H1 (cell line): ENCODE data around the gene ELFN2. TPM values are rescaled to one million over a fixed set of nuclear protein-coding genes. Genes with fewer than 3 reads are reported as not detected.
A peak's percentile ranks its signal among the peaks of the same experiment; 100 is the strongest.

Source experiments
- CTCF ChIA-PET: fragments of 300-600 bp; sonication (Branson Sonifier 250); formaldehyde crosslinking; loops from one replicate; lab custom pipeline; 2021; ENCODE audit not compliant: partially characterized antibody; lab: Charles Lee
- POLR2A ChIA-PET: fragments of 300-600 bp; sonication (Branson Sonifier 250); formaldehyde crosslinking; loops from one replicate; lab custom pipeline; 2021; ENCODE audit warnings: inconsistent platforms; ENCODE audit not compliant: partially characterized antibody; lab: Charles Lee
- DNase-seq, 2 experiments: peaks; one replicate each; pipeline versions ENCODE4 v3.0.0 to v3.0.0-alpha.2; 2010 to 2022; ENCODE audit warnings: low spot score in 2 of 2, low read depth in 1 of 2, mixed read lengths in 1 of 2
- FAIRE-seq: peaks from 2 replicates; lab custom pipeline; 2011; peaks lifted over from hg19 to GRCh38; lab: Jason Lieb, UNC
- H2AFZ ChIP-seq: 2 replicates; pipeline ENCODE4 v1.8.1; 2012; ENCODE audit warnings: low read length, inconsistent platforms
- H2AK5ac ChIP-seq: 2 replicates; pipeline ENCODE4 v1.6.1; 2013; ENCODE audit warnings: low read depth, low read length
- H2BK120ac ChIP-seq: replicated peaks from 2 replicates; pipeline ENCODE3; 2013; ENCODE audit warnings: low read depth, low read length, inconsistent platforms
- H2BK12ac ChIP-seq: 2 replicates; pipeline ENCODE4 v1.6.1; 2013; ENCODE audit warnings: low read depth, low read length
- H2BK15ac ChIP-seq: 2 replicates; pipeline ENCODE4 v1.6.1; 2013; ENCODE audit warnings: low read length
- H2BK20ac ChIP-seq: 2 replicates; pipeline ENCODE4 v1.6.1; 2013; ENCODE audit warnings: low read length
- H2BK5ac ChIP-seq: 2 replicates; pipeline ENCODE4 v1.6.1; 2013; ENCODE audit warnings: low read depth, low read length
- H3K14ac ChIP-seq: 2 replicates; pipeline ENCODE4 v1.6.1; 2013; ENCODE audit warnings: inconsistent platforms; ENCODE audit not compliant: insufficient read length
- H3K18ac ChIP-seq: 2 replicates; pipeline ENCODE4 v1.6.1; 2013; ENCODE audit warnings: low read length; ENCODE audit errors: extremely low read depth
- H3K23ac ChIP-seq: 2 replicates; pipeline ENCODE4 v1.6.1; 2013; ENCODE audit warnings: inconsistent platforms; ENCODE audit not compliant: insufficient read length
- H3K23me2 ChIP-seq: 2 replicates; pipeline ENCODE4 v1.6.1; 2013; ENCODE audit warnings: low read depth, low read length
- H3K27ac ChIP-seq: 2 replicates; pipeline ENCODE4 v1.6.1; 2011; ENCODE audit warnings: low read depth, low read length, inconsistent platforms
- H3K27me3 ChIP-seq, 4 experiments: replicated peaks in 1 of 4; 1 replicate in 1 of 4; 2 replicates in 3 of 4; pipeline versions ENCODE4 v1.6.1 to v1.8.1; 2011 to 2013; ENCODE audit warnings: low read length in 3 of 4, mild to moderate bottlenecking in 3 of 4, inconsistent platforms in 2 of 4, mixed read lengths in 2 of 4, moderate library complexity in 1 of 4; ENCODE audit not compliant: control insufficient read depth in 3 of 4, insufficient read depth in 3 of 4; ENCODE audit errors: extremely low read depth in 1 of 4
- H3K36me3 ChIP-seq, 4 experiments: 2 replicates each; pipeline versions ENCODE4 v1.6.1 to v1.8.1; 2011 to 2013; ENCODE audit warnings: mild to moderate bottlenecking in 4 of 4, low read length in 3 of 4, moderate library complexity in 2 of 4, control low read depth in 1 of 4, inconsistent platforms in 1 of 4; ENCODE audit not compliant: insufficient read depth in 4 of 4, control insufficient read depth in 2 of 4
- H3K4ac ChIP-seq: replicated peaks from 2 replicates; pipeline ENCODE3; 2013; ENCODE audit warnings: low read length, low read depth, mixed read lengths, inconsistent platforms; ENCODE audit not compliant: insufficient read length
- H3K4me1 ChIP-seq, 4 experiments: replicated peaks in 1 of 4; 1 replicate in 1 of 4; 2 replicates in 3 of 4; pipeline versions ENCODE4 v1.6.1 to v1.8.1; 2011 to 2013; ENCODE audit warnings: low read length in 3 of 4, inconsistent platforms in 2 of 4, mixed read lengths in 1 of 4; ENCODE audit not compliant: insufficient read depth in 4 of 4, control insufficient read depth in 3 of 4
- H3K4me2 ChIP-seq, 2 experiments: 2 replicates each; pipeline versions ENCODE4 v1.6.1 to v1.8.1; 2011 to 2013; ENCODE audit warnings: low read depth in 2 of 2, low read length in 2 of 2, control low read depth in 1 of 2, inconsistent platforms in 1 of 2, mild to moderate bottlenecking in 1 of 2; ENCODE audit not compliant: insufficient read depth in 1 of 2
- H3K4me3 ChIP-seq, 4 experiments: fragments of 200-600, 300-600 bp in 1 of 4; sonication (generic), shearing (Covaris generic), sonication (Bioruptor Twin) in 1 of 4; 2 replicates each; pipeline versions ENCODE4 v1.5.1 to v1.8.1; 2011 to 2016; ENCODE audit warnings: low read length in 4 of 4, low read depth in 3 of 4, control low read depth in 2 of 4, inconsistent platforms in 2 of 4, mild to moderate bottlenecking in 2 of 4, mixed read lengths in 1 of 4, moderate library complexity in 1 of 4; ENCODE audit not compliant: insufficient read depth in 2 of 4; ENCODE audit errors: extremely low read depth in 1 of 4
- H3K56ac ChIP-seq: replicated peaks from 2 replicates; pipeline ENCODE3; 2013; ENCODE audit warnings: low read depth, mild to moderate bottlenecking, mixed read lengths, low read length, inconsistent platforms; ENCODE audit not compliant: insufficient read length
- H3K79me1 ChIP-seq: 2 replicates; pipeline ENCODE4 v1.6.1; 2013; ENCODE audit warnings: low read depth, low read length, control low read depth
- H3K79me2 ChIP-seq, 2 experiments: 2 replicates each; pipeline versions ENCODE4 v1.6.1 to v1.8.1; 2012 to 2013; ENCODE audit warnings: low read length in 2 of 2, mild to moderate bottlenecking in 2 of 2, inconsistent platforms in 1 of 2; ENCODE audit not compliant: insufficient read depth in 2 of 2, control insufficient read depth in 1 of 2
- H3K9ac ChIP-seq, 4 experiments: replicated peaks in 1 of 4; 1 replicate in 1 of 4; 2 replicates in 3 of 4; pipeline versions ENCODE4 v1.6.1 to v1.8.1; 2011 to 2013; ENCODE audit warnings: low read depth in 3 of 4, low read length in 3 of 4, control low read depth in 2 of 4, mild to moderate bottlenecking in 2 of 4, moderate library complexity in 2 of 4, inconsistent platforms in 1 of 4; ENCODE audit errors: extremely low read depth in 1 of 4
- H3K9me3 ChIP-seq, 2 experiments: 2 replicates each; pipeline versions ENCODE4 v1.6.1 to v1.8.1; 2012 to 2013; ENCODE audit warnings: mild to moderate bottlenecking in 2 of 2, moderate library complexity in 2 of 2, control low read depth in 1 of 2, inconsistent platforms in 1 of 2, low read depth in 1 of 2, low read length in 1 of 2, mixed read lengths in 1 of 2; ENCODE audit not compliant: insufficient read depth in 2 of 2
- H4K20me1 ChIP-seq, 2 experiments: replicated peaks in 1 of 2; 2 replicates each; pipeline versions ENCODE3 to v1.8.1; 2011 to 2013; ENCODE audit warnings: inconsistent platforms in 2 of 2, low read length in 2 of 2, mild to moderate bottlenecking in 1 of 2; ENCODE audit not compliant: insufficient read depth in 2 of 2, control insufficient read depth in 1 of 2
- H4K5ac ChIP-seq: 2 replicates; pipeline ENCODE4 v1.6.1; 2013; ENCODE audit warnings: low read length, low read depth, mixed read lengths, inconsistent platforms; ENCODE audit not compliant: insufficient read length
- H4K8ac ChIP-seq: 2 replicates; pipeline ENCODE4 v1.8.0; 2013; ENCODE audit warnings: mild to moderate bottlenecking, moderate library complexity, low read length, inconsistent platforms; ENCODE audit not compliant: insufficient read depth; ENCODE audit errors: extremely low read depth
- H4K91ac ChIP-seq: replicated peaks from 2 replicates; pipeline ENCODE3; 2013; ENCODE audit warnings: low read length, mixed read lengths, inconsistent platforms; ENCODE audit not compliant: insufficient read length
- BACH1 ChIP-seq: IDR thresholded peaks from 2 replicates; pipeline ENCODE4 v1.6.1; 2012; ENCODE audit warnings: low read length, improper control_type of control experiment
- BRCA1 ChIP-seq: IDR thresholded peaks from 2 replicates; pipeline ENCODE4 v1.6.1; 2012; ENCODE audit warnings: low read depth, low read length, improper control_type of control experiment
- NRF1 ChIP-seq: IDR thresholded peaks from 2 replicates; pipeline ENCODE4 v1.6.1; 2011; ENCODE audit warnings: mild to moderate bottlenecking, low read depth, low read length, improper control_type of control experiment
- POLR2A ChIP-seq, 2 experiments: IDR thresholded peaks; 1 replicate in 1 of 2; 2 replicates in 1 of 2; pipeline ENCODE4 v1.6.1; 2011; ENCODE audit warnings: low read depth in 2 of 2, low read length in 2 of 2, mild to moderate bottlenecking in 2 of 2; ENCODE audit errors: control extremely low read depth in 1 of 2
- POLR2AphosphoS5 ChIP-seq: IDR thresholded peaks from 2 replicates; pipeline ENCODE4 v1.6.1; 2011; ENCODE audit warnings: low read depth, low read length
- RAD21 ChIP-seq, 2 experiments: IDR thresholded peaks in 1 of 2; conservative IDR thresholded peaks in 1 of 2; 2 replicates each; pipeline ENCODE4 v1.6.1; 2011; ENCODE audit warnings: low read depth in 2 of 2, low read length in 2 of 2, improper control_type of control experiment in 1 of 2, inconsistent platforms in 1 of 2, mild to moderate bottlenecking in 1 of 2, moderate library complexity in 1 of 2
- RXRA ChIP-seq: IDR thresholded peaks from 2 replicates; pipeline ENCODE4 v1.6.1; 2011; ENCODE audit warnings: low read depth, mild to moderate bottlenecking, low read length, moderate library complexity; ENCODE audit not compliant: insufficient read depth
- SIN3A ChIP-seq, 2 experiments: IDR thresholded peaks in 1 of 2; conservative IDR thresholded peaks in 1 of 2; 2 replicates each; pipeline ENCODE4 v1.6.1; 2011 to 2012; ENCODE audit warnings: low read length in 2 of 2, improper control_type of control experiment in 1 of 2, low read depth in 1 of 2, mild to moderate bottlenecking in 1 of 2
- SUZ12 ChIP-seq: fragments of 200-600 bp; sonication (generic); IDR thresholded peaks from 2 replicates; pipeline ENCODE4 v1.6.1; 2012; ENCODE audit warnings: mild to moderate bottlenecking, inconsistent platforms, low read length, moderate library complexity, mixed read lengths
- TAF7 ChIP-seq: optimal IDR thresholded peaks from 2 replicates; pipeline ENCODE3; 2011; ENCODE audit warnings: low read depth, mild to moderate bottlenecking, inconsistent platforms, low read length, moderate library complexity, borderline replicate concordance
- TBP ChIP-seq: IDR thresholded peaks from 2 replicates; pipeline ENCODE4 v1.6.1; 2011; ENCODE audit warnings: low read depth, low read length, improper control_type of control experiment
- TEAD4 ChIP-seq: IDR thresholded peaks from 2 replicates; pipeline ENCODE4 v1.6.1; 2012; ENCODE audit warnings: low read depth, low read length, inconsistent platforms, mixed read lengths
- YY1 ChIP-seq: IDR thresholded peaks from 2 replicates; pipeline ENCODE4 v1.6.1; 2011; ENCODE audit warnings: low read depth, mild to moderate bottlenecking, low read length
- WGBS, 2 experiments: shearing (Covaris generic) in 1 of 2; methylation state at CpG; one replicate each; pipeline versions ENCODE4 v1.1.6 to v1.1.7; 2013 to 2015; ENCODE audit warnings: low lambda C conversion rate in 2 of 2, mixed read lengths in 2 of 2, inconsistent platforms in 1 of 2, low coverage in 1 of 2, missing lambda C conversion rate in 1 of 2; ENCODE audit not compliant: insufficient replicate concordance in 2 of 2, insufficient coverage in 1 of 2, insufficient read length in 1 of 2; ENCODE audit errors: extremely low coverage in 1 of 2, missing lambda C conversion rate in 1 of 2; 5-methylcytosine and 5-hydroxymethylcytosine counted together
- polyA plus RNA-seq, 7 experiments: library from polyadenylated mRNA; depleted of rRNA in 3 of 7; stranded (reverse) in 5 of 7; unstranded in 2 of 7; fragments of >200 nt in 5 of 7; fragments of 200-250 nt in 2 of 7; gene quantifications; 1 replicate in 5 of 7; 2 replicates in 1 of 7; 4 replicates in 1 of 7; pipeline versions ENCODE4 v1.2.1 to v1.2.3, GENCODE V29; 2011 to 2013; ENCODE audit warnings: missing spikeins in 2 of 7, mixed read lengths in 2 of 7
- total RNA-seq: library from RNA; stranded (reverse); fragmentation: NEBNext Ultra II Directional; extraction: Animal tissue kit (Norgen Biotek cat#: 25700); gene quantifications from 2 replicates; pipeline ENCODE4 v1.2.1, GENCODE V29; 2021
- TF ChIP-seq, protein P1 (sequence below): IDR thresholded peaks from 2 replicates; pipeline ENCODE4 v1.6.1; 2012; ENCODE audit warnings: inconsistent platforms

Gene ELFN2
- total and polyA plus RNA-seq, 2 of the 8 experiments (the other 6 are each of a cell fraction or from before 2014, with no cell fraction given): 0.63 to 0.88 TPM

DNA sequence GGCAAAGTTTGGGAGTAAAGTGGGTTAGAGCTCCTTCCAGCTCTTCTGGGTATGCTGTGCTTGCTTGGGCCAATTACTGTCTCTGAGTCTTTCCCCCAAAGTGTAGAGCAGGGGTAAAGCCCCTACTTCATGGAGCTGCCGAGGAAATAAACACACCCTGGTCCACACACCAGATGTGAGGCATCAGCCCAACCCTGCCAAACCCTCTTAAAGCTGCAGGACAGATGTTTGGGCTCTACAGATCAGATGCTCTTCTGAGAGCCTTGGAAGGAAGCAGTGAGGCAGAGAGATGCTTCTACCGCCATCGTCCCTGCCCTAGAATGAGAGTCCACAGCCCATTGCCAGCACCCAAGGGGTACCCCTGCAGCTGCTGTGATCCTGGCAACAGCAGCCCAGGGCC, 64.7 kb downstream of the ELFN2 start:
- FAIRE-seq (no peak), DNase-seq (no peak)
- Histone ChIP-seq H3K79me1 (no peaks in the 10 kb centered on the region), H3K4ac (no peak overlapping the region), H3K56ac (no peak overlapping the region), H3K27me3 (peaks cover 0 to 3% (median 0%) of the 10 kb centered on the region in 4 experiments; a peak in 1 of 7 replicates), H2BK15ac (no peak overlapping the region), H4K91ac (no peak overlapping the region), H4K5ac (no peak overlapping the region), H3K4me3 (no peak overlapping the region), H2AK5ac (no peak overlapping the region), H4K20me1 (no peaks in the 10 kb centered on the region), H2AFZ (no peak overlapping the region), H3K36me3 (no peaks in the 10 kb centered on the region), H3K27ac (no peak overlapping the region), H3K9ac (no peak overlapping the region), H3K9me3 (no peaks in the 10 kb centered on the region), H3K23me2 (no peaks in the 10 kb centered on the region), H3K4me2 (no peak overlapping the region), H2BK5ac (no peak overlapping the region), H2BK20ac (no peak overlapping the region), H3K23ac (no peak overlapping the region), H4K8ac (peak overlapping the region; percentile 59; the same call in 1 of the 2 replicates), H2BK12ac (no peak overlapping the region), H3K14ac (no peak overlapping the region), H3K4me1 (no peaks in the 10 kb centered on the region; a peak in 1 of 7 replicates), H2BK120ac (no peak overlapping the region), H3K18ac (no peak overlapping the region), H3K79me2 (no peaks in the 10 kb centered on the region)
- ChIA-PET POLR2A (no interaction called here), CTCF (interaction anchor here (0.6 to 2.6 kb wide), 3 partner anchors 20 to 71 kb away, joined by 3 to 7 read pairs (median 3); no protein-coding TSS in a partner anchor)
- WGBS, 2 experiments: 86% methylated on average over 3 of the region's 3 CpGs; no CpG with 5 or more reads in 1 of the 2 experiments
- TF ChIP-seq RAD21 (IDR thresholded peaks at IDR 0.05 in 1 of 2, conservative IDR thresholded peaks at IDR 0.05 in 1 of 2; ENCODE audit: low read depth in 2 of 2, low read length in 2 of 2) (no peak), TEAD4 (no peak), POLR2AphosphoS5 (no peak), YY1 (no peak), NRF1 (no peak), POLR2A (IDR thresholded peaks at IDR 0.05; ENCODE audit: control extremely low read depth in 1 of 2, low read depth in 2 of 2, low read length in 2 of 2) (no peak), SUZ12 (no peak), SIN3A (conservative IDR thresholded peaks at IDR 0.05 in 1 of 2, IDR thresholded peaks at IDR 0.05 in 1 of 2; ENCODE audit: low read depth in 1 of 2, low read length in 2 of 2) (no peak), RXRA (no peak), TAF7 (no peak), TBP (no peak), BRCA1 (no peak), BACH1 (no peak)
- TF ChIP-seq, protein P1, sequence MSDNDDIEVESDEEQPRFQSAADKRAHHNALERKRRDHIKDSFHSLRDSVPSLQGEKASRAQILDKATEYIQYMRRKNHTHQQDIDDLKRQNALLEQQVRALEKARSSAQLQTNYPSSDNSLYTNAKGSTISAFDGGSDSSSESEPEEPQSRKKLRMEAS: no peak
